NCI-H1694 treated with DMSO at 0.1 percent for 48 hours (cell line): ENCODE results near the gene GPR156.
"Not testable (repeated sequence)": the region's sequence is repeated elsewhere in the genome, so short reads cannot be mapped to it uniquely, and the experiment has no call there.

Source experiments
- DNase-seq: peaks from one replicate; lab custom pipeline; 2025; lab: John Stamatoyannopoulos, UW

Gene GPR156

DNA sequence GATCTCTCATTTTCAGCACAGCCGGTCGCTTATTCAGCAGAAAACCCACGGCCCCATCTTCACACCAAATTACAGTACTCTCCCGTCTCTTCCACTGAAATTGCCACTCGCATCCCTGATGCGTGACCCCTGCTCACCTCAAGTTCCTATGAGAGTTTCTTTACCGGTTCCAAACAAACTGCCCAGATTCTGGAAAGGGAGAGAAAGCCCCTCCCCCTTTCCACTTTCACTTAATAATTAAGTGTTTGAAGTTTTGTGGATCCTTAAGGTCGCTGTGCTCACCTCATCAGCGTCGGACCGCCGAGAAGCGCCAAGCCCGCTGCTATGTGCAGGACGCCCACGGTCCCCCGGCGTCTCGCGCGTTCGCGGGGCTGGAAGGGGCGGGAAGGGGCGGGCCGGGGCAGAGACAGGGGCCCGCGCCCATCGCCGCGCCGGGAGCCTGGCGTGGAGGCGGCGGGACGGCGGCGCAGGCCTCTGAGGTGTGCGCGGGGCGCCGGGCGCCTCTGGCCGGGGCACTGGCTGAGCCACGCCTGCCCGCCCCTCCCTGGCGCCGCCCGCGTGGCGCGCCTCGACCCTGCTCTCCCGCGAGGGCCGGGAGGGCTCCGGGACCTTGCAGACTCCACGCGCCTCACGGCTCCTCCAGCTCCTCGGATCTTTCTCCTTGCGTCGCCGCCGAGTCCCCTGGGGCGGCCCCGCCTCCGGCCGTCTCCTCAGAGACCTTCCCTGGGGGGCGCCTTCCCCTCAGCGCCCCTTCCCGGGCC, at the start of gene GPR156:
GPR156 (minus strand) TSS at position 476 of the 761 bp plus-strand sequence. CDS start 41,124 bp downstream, outside the sequence.
- DNase-seq: no peak

DNA sequence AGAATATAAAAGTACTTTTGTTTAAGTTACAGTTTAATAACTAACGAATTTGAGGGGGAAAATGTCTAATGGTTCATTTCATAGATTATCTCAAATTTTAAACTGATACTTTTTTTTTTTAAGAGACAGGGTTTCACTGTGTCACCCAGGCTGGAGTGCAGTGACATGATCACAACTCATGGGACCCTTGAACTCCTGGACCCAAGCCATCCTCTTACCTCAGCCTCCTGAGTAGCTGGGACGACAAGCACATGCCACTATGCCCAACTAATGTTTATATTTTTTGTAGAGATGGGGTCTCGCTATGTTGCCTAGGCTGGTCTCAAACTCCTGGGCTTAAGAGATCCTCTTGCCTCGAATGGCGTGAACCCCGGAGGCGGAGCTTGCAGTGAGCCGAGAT, 47.6 kb upstream of the GPR156 start:
- DNase-seq: no peak

DNA sequence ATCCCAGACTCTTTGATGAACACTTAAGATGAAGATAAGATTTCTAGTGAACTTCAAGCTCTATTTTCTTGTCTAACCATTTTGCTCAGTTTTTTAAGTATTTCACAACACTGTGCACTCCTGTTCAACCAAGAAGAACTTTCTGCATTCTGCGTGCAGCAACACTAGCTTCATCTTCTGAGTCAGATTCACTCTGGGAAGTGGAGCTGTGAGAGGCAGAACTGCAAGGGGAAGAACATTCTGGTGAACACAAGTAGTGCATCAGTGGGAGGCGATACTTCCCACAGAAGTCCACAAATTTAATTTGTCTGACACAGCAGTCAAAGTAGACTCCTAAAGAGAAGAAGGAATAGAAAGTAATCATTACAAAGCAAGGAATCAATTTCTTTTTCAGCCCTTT, 46.1 kb upstream of the GPR156 start:
- no peak for DNase-seq

DNA sequence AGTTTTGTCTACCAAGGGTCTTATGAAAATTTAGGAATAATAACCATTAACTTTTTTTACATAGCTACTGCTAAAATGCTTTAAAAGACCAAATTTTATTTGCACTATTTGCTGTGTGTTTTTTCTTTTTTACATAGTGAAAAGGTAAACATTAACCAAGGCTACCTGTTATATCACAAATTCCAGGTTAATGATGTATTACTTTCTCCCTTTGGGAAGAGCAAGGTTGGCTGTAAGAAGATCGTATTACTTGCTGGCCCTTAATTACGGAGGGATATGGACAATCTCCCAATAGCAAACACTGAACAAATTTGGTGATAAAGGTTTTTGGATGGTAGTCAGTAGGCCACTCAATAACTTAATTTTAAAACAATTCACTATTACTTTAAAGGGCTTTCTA, 41.8 kb upstream of the GPR156 start:
- DNase-seq: no peak

DNA sequence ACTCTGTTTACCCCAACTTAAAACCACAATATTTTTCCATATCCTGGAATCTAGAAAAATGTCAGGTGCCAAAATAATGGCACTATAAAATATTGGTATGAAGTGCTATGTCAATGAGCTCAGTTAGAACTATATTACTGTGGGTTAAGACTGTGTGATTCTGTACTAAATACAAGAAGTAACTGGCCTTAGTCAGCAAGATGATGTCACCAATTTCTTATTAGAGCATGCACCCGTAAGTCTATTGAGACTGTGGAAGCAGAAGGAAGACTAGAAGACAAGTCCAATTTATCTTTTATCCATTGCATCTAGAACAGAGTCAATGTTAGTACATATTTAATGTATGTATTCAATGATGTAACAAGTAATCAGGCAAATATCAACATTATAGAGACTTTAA, 39.2 kb upstream of the GPR156 start:
- no peak for DNase-seq

DNA sequence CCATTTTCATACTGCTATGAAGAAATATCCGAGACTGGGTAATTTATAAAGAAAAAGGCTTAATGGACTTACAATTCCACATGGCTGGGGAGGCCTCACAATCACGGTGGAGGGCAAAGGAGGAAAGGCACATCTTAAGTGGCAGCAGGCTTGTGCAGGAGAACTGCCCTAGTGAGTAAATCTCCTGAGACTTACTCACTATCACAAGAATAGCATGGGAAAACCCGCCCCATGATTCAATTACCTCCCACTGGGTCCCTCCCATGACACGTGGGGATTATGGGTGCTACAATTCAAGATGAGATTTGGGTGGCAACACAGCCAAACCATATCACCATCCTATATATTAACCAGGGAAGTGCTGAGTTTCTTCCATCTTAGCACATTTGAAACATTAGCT, 38.7 kb upstream of the GPR156 start:
- not testable (repeated sequence) for DNase-seq

DNA sequence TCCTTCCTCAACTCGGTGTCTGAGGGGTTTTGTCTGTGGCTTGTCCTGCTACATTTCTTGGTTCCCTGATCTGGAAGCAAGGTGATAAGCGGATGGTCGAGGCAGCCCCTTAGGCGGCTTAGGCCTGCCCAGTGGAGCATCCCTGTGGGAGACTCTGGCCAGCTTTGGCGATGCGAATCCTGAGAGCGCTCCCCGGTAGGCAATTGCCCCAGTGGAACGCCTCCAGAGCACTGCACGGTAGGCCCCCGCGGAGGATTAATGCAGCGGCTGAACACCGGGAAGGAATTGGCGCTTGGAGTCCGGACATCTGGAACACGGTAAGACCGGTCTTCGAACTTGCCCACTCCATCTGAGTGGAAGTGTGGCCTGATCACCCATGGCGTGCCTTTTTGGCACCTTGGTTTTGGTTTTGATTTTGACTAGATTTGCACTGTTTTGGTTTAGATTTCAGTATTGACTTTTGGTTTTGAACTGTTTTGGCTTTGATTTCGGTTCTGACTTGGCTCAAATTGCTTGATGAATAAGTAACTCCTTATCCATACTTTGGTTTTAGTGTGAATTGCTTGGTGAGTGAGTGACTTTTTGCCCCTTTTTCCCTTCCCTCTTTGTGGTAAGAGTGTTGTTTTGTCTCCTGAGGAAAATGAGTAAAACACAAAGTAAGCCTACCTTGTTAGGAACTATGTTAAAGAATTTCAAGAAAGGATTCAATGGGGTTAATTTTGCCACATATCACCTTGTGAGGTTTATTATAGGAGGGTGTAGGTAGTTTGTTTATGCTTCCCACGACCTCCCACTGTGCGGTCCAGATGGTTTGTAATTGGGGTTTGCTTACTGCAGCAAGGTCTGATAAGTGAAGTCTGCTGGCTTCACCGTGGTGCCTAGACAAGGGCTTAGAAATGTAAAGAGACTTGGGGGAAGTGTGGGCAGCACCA, 27.1 kb upstream of the GPR156 start:
- DNase-seq: no peak

DNA sequence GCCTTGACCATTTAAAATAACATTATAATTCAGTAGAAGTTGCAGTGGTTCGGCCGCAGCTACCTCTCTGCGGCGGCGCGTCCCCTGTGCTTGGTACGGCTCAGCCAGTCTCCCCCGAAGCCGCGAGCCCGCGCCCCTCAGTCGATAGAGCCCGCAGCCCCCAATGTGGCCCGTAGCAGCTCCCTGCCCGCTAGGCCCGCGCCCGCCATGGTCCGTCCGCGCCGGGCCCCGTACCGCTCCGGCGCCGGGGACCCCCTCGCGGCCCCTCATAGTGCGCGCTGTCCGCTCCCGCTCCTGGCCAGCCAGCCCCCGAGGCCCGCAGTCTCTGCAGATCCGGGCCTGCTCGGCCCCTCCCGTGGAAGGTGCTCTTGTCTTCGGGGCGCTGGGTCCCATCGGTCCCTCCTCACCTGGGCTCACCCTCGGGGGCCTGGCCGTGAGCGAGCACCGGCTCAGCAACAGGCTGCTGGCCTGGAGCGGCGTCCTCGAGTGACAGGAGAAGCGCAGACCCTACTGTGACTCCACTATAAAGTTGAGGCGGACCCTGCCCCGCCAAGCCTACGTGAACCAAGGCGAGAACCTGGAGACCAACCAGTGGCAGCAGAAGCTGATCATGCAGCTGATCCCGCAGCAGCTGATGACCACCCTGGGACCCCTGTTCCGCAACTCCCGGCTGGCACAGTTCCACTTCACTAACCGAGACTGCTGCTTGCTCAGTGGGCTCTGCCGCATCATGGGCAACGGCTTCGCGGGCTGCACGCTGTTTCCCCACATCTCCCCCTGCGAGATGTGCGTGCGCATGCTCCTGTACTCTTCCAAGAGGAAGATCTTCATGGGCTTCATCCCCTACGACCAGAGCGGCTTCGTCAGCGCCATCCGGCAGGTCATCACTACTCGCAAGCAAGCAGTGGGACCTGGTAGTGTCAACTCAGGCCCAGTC, 21.8 kb upstream of the GPR156 start:
- no peak for DNase-seq

DNA sequence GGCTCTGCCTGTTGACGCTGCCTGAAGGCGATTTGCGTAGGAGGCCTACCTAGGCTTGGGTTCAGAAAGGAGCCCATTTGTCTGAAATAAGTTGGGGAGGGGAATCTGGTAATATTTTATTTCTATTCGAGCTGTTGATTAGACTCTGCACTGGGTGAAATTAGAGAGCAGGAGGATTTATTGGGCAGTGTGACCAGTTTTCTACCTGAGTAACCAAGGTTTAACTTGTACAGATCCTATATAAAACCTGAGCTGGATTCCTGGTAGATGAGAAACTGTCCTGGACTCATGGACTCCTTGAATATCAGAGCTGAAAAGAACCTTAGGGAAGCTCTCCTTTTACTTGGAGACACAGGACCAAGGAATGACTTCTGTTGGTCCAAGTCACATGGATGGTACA, 19.6 kb upstream of the GPR156 start:
- DNase-seq: no peak

DNA sequence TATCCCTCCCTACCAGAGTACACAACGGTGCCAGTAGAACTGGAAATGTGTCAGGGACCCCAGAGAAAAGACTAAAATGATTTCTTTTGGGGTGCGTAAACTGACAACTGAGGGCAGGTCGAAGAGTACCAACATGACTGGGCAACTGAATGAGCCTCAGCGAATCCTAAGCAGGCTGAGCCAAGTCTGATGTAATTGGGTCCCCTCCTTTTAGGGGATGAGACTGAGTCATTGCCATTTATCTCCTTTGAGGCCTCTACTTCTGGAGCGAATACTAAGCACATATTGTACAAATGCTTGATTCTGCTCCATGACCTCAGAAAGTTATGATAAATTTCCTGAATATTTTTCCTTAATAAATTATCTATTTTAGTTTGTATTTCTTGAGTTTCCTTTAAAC, 17.3 kb upstream of the GPR156 start:
- no peak for DNase-seq

DNA sequence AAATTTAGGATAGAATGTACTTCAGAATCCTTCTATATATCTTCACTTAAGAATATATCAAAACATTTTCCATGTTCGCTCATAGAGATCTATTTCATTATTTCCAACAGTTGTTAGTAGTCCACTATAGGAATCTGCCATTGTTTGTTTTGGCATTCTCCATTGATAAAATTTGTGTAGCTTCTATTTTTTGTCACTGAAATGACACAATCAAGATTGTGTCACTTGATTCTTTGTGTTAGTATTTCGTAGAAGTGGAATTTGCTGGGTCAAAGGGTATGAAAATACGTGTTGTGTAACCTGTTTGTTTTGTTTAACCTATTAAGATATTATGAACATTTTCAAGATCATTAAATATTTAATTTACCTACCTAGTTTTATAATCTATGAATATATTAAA, 15.9 kb upstream of the GPR156 start:
- DNase-seq: no peak

DNA sequence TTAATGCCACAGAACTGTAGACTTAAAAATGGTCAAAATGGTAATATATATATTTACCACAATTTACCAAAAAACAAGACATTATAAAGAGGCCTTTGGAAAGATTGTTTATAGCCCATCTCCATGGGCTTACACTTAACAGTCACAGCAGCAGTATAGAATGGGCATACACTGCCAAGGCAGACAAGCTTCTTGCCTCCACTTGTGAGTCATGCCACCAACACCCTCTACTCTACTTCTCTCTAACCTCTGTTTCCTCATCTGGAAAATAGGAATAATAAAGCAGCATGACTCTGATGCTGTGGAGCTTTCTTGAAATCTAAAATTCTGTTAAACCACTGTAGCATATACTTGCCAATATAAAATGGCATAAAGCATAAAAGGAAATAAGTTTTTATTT, 14.4 kb upstream of the GPR156 start:
- no peak for DNase-seq

DNA sequence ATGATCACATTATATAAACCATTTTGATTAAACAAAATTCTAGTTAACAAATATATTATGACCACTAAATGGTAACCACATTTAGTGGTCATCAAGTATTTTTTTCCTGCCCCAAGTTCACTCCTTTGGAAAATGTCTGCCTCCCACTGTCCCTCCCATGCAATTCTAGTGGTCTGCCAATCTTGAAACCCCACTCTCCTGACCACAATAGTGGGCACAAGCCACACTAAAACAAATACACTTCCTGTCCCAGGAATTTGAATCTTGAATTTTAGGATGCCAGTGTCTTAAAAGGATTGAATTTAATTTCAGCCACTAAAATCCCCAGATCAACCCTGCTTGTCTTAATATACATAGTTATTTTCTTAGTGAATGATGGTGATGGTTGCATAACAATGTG, 14.0 kb upstream of the GPR156 start:
- DNase-seq: no peak

DNA sequence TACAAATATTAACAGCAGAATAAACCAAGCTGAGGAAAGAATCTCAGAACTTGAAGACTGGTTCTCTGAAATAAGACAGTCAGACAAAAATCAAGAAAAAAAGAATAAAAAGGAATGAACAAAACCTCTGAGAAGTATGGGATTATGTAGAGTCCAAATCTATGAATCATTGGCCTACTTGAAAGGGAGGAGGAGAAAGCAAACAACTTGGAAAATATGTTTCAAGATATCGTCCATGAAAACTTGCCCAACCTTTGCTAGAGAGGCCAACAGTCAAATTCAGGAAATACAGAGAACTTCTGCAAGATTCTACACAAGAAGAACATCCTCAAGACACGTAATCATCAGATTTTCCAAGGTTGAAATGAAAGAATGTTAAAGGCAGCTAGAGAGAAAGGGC, 6.5 kb upstream of the GPR156 start:
- DNase-seq: not testable (repeated sequence)

DNA sequence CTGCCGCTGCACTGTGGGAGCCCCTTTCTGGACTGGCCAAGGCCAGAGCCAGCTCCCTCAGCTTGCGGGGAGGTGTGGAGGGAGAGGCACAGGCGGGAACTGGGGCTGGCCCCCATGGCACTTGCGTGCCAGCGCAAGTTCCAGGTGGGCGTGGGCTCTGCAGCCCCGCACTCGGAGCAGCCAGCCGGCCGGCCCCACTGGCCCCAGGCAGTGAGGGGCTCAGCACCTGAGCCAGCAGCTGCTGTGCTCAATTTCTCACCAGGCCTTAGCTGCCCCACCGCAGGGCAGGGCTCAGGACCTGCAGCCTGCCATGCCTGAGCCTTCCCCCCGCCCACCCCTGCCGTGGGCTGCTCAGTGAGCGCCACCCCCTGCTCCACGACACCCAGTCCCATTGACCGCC, 4.6 kb upstream of the GPR156 start:
- no peak for DNase-seq

DNA sequence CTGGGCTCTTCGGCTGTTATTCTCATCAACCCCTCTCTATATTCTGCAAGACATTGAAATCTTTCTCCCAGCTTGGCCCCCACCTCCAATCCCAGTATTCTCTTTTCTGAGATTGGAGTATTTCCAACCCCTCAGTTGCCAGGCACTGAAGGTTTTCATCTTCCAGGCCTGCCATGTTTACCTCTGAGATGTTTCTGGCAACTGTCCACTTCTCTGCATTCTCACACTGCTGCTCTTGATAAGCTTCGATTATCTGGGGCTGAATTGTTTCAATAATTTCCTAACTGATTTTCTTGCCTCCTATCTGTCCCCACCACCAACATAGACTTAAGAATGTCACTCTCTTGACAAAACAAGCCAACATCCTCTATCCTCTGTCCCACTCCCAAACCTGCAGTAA, 1.4 kb upstream of the GPR156 start:
- DNase-seq: no peak

DNA sequence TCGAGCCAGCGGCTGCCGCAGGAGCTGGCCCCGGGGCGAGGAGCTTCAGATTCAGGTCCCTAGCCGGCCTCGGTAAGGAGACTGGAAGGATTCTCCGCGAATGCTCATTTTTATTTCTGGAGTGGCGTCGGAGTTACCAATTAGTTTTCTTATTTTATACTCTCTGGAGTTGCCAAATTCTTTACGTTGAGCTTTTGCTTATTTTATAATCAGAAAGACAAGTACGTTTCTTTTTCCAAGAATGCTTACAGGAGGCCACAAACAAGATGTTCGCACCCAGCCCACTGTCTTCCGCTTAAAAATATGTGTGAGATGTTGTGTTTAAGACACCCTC, 453 bp upstream of the GPR156 start:
- no peak for DNase-seq

DNA sequence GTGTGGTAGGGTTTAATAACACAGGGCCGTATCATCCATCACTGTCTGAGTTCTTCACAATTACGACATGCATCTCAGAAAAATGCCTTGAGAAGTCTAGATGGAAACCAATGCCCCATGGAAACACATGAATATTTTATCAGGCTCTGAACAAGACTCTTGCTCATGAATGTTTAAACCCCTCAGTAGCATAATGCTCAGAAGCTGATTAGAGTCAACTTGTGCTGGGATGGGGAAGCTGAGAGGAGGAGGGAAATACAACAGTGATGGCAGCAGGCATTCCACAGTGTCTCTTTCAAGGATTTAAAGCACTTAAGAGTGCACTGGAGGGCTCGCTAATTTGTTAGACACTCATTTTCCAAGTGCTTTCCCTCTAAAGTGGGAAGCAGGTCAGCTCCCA, 3.8 kb downstream of the GPR156 start:
- DNase-seq: no peak

DNA sequence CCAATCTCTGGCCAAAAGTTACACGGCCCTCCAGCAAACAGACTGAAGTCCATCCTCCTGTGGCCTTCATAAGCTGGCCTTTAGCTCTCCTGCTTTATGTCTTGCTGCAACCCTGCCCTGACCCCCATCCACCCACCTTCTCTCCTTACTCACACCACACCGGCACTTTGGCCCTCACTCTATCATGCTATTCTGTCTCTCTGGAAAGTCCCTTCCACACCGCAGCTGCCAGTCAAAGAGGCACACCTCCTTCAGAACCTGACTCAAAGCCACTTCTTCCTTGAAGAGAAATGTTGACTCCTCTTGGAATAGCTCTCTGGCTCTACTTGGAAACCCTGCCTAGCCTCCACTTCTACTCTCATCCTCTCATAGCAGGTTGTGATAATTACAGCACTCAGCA, 4.5 kb downstream of the GPR156 start:
- no peak for DNase-seq

DNA sequence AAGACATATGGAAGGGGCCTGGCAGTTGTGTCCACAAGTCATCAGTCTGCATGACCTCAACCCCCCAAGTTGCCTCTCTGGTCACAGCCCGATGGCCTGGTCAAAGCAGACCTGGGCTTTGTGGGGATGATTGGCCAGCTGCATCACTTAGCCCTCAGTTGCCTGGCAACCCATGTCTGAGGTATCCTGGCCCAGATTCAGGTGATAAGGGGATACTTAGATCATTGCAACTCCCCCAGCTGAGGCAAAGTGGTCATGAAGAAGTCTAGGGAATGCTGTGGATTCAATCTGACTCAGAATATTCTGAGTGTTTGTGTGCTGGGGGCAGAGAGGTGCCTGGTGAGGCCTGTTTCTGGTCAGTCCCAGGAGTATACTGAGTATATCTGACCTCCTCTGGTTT, 5.0 kb downstream of the GPR156 start:
- DNase-seq: no peak

DNA sequence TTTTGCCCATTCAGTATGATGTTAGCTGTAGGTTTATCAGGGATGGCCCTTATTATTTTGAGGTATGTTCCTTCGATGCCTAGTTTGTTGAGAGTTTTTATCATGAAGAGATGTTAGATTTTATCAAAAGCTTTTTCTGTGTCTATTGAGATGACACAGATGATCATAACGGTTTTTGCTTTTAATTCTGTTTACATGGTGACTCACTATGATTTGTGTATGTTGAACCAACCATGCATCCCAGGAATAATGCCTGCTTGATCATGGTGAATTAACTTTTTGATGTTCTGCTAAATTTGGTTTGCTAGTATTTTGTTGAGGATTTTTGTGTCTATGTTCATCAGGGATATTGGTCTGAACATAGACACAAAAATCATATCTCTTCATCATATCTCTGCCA, 8.3 kb downstream of the GPR156 start:
- no peak for DNase-seq

DNA sequence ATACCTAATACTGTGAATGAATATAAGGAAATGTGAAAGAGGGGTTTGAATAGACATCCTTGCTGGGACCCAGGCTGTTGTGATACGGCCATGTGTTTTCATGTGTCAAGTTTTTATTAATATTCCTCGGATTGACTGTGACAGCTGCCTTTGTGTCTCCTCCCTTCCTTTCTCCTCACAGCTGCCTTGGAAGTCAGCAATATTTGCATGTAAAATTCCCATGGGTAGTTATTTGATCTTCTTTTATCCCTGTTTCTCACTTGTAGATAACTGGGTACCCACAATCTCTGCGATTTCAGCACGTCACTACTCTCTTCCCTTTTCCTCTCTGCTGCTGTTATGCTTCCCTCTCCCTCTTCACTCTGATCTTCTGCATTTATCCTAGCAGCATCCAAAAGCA, 9.4 kb downstream of the GPR156 start:
- DNase-seq: no peak
